Measurements from ENCODE around the gene LTBP4.

LTBP4 gene

DNA sequence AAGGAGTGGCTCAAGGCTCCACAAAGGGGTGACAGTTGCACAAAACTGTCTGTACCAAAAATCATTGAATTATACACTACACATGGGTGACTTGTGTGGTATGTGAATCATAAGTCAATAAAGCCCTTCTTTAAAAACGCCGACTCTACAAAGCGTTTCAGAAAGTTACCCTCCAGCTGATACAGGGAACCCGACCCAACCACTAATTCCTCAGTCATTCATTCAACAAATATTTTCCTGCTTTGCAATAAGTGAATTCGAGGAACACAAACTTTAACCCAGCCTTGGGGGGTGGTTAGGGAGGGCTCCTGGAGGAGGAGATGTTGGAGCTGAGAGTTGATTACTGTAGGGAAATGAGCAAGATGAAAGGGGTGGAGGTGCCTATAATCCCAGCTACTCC, 32.0 kb downstream of the LTBP4 start:
- TF ChIP-seq, protein P1, sequence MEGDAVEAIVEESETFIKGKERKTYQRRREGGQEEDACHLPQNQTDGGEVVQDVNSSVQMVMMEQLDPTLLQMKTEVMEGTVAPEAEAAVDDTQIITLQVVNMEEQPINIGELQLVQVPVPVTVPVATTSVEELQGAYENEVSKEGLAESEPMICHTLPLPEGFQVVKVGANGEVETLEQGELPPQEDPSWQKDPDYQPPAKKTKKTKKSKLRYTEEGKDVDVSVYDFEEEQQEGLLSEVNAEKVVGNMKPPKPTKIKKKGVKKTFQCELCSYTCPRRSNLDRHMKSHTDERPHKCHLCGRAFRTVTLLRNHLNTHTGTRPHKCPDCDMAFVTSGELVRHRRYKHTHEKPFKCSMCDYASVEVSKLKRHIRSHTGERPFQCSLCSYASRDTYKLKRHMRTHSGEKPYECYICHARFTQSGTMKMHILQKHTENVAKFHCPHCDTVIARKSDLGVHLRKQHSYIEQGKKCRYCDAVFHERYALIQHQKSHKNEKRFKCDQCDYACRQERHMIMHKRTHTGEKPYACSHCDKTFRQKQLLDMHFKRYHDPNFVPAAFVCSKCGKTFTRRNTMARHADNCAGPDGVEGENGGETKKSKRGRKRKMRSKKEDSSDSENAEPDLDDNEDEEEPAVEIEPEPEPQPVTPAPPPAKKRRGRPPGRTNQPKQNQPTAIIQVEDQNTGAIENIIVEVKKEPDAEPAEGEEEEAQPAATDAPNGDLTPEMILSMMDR (IDR thresholded peaks at IDR 0.05; ENCODE audit: borderline replicate concordance, control extremely low read depth, extremely low read depth, insufficient read depth, missing control alignments) = no peak
- in situ Hi-C loops (cut with MboI; ENCODE audit: low sequenced_read_pairs, unreplicated experiment) = no loop called here

DNA sequence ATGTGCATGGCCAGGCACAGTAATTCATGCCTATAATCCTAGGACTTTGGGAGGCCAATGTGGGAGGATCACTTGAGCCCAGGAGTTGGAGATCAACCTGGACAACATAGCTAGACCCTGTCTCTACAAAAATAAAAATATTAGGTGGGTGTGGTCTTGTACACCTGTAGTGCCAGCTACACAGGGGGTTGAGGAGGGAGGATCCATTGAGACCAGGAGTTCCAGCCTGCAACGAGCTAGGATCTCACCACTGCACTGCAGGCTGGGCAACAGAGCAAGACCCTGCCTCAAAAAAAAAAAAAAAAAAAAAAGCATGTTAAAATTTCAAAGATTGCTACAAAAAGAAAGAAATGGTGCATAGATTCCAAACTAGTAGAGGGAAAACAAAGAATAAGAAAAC, 37.2 kb downstream of the LTBP4 start:
- in situ Hi-C loops (cut with MboI; ENCODE audit: low sequenced_read_pairs, unreplicated experiment) = no loop called here
- DNase-seq (ENCODE audit: low spot score) = no peak
- TF ChIP-seq, protein P1 (IDR thresholded peaks at IDR 0.05; ENCODE audit: borderline replicate concordance, control extremely low read depth, extremely low read depth, insufficient read depth, missing control alignments) = no peak

More for the DNA sequence above, 32.0 kb downstream of the LTBP4 start:
- DNase-seq (ENCODE audit: low spot score) = no peak

DNA sequence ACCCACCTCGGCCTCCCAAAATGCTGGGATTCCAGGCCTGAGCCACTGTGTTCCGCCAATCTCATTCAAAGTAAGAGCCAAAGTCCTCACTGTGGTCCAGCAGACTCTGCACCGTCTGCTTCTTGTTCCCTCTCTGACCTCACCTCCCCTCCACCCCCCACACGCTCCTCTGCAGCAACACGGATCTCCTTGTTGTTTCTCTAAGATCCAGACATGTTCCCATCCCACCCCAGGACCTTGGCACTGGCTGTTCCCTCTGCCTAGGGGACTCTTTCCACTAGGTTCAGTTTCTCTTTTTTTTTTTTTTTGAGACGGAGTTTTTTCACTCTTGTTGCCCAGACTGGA, 38.4 kb downstream of the LTBP4 start:
- in situ Hi-C loops (cut with MboI; ENCODE audit: low sequenced_read_pairs, unreplicated experiment) = no loop called here
- TF ChIP-seq, protein P1 (IDR thresholded peaks at IDR 0.05; ENCODE audit: borderline replicate concordance, control extremely low read depth, extremely low read depth, insufficient read depth, missing control alignments) = no peak
- no peak for DNase-seq (ENCODE audit: low spot score)

DNA sequence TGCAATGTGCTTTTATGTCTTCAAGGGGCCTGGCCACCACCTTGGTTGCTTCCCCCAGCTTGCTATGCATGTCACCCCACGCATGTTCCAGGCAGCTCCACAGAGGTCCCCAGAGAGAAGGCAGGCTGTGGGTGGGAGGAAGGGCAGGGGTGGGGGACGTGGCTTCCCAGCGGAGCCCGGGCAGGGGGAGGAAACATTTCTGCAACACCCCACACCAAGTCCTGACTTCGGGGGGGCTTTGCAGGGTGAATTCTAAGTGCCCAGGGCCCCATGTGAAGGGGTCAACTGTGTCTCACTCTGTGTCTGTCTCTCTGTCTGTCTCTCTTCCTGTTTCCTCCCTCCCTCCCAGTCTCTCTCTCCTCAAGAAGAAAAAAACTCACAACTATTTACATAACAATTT, 39.6 kb downstream of the LTBP4 start:
- in situ Hi-C loops (cut with MboI; ENCODE audit: low sequenced_read_pairs, unreplicated experiment) = no loop called here
- DNase-seq (ENCODE audit: low spot score) = no peak
- TF ChIP-seq, protein P1 (IDR thresholded peaks at IDR 0.05; ENCODE audit: borderline replicate concordance, control extremely low read depth, extremely low read depth, insufficient read depth, missing control alignments) = no peak

DNA sequence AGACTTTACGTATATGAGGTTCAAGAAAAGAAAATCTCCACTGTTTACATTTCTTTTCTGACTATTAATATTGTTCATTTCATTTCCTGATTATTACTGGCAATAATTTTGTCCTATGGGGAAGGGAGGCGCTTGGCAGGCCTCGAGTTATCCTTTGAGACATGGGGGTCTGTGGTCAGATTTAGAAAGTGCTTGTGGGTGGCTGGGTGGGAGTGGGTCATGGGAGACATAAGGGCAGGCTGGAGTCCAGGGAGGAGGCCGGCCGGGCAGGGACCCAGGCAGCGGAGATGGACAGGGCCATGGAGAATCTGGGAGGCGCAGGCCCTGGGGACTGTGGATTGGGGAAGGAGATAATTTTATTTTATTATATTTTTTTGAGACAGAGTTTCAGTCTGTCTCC, 40.1 kb downstream of the LTBP4 start:
- in situ Hi-C loops (cut with MboI; ENCODE audit: low sequenced_read_pairs, unreplicated experiment) = no loop called here
- DNase-seq (ENCODE audit: low spot score) = no peak
- TF ChIP-seq, protein P1 (IDR thresholded peaks at IDR 0.05; ENCODE audit: borderline replicate concordance, control extremely low read depth, extremely low read depth, insufficient read depth, missing control alignments) = no peak

DNA sequence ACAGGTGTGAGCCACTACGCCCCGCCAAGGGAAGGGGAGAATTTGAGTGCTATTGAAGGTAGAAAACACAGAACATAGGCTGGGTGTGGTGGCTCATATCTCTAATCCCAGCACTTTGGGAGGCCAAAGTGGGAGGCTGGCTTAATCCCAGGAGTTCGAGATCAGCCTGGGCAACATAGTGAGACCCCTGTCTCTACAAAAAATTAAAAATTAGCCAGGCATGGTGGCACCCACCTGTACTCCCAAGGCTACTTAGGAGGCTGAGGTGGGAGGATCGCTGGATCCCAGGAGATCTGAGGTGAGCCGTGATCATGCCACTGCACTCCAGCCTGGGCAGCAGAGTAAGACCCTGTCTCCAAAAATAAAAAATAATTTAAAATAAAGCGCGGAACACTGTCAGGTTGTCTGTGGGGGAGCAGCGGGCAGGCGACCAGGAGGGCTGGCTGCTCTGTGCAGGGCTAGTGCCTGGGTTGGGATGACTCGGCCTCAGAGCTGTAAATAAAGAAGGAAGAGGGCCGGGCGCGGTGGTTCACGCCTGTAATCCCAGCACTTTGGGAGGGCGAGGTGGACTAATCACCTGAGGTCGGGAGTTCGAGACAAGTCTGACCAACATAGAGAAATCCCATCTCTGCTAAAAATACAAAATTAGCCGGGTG, 41.0 kb downstream of the LTBP4 start:
- DNase-seq (ENCODE audit: low spot score) = no peak
- in situ Hi-C loops (cut with MboI; ENCODE audit: low sequenced_read_pairs, unreplicated experiment) = no loop called here
- TF ChIP-seq, protein P1 (IDR thresholded peaks at IDR 0.05; ENCODE audit: borderline replicate concordance, control extremely low read depth, extremely low read depth, insufficient read depth, missing control alignments) = no peak

Data from GM13976 (cell line).